Measurements from ENCODE around the gene DUSP3.

DNA sequence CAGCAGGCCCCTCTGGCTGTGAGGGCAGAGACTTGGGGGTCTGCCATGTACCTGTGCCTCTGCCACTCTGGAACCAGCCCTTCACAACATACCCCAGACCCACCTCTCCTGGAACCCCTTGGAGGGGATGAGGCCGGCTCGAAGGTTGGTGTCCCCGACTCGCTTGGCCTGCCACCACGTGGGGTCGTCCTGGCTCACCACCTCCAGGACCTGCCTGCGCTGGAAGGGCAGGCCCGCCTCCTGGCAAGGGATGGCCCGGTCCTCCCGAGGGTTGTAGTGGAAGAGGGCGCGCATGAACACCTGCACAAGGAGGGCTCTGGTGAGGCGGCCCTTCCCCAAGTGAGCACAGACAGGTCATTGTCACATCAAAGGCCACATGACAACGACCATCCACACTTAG lies 42.0 kb upstream of the DUSP3 start:
- no peak for TF ChIP-seq POLR2AphosphoS5 (IDR thresholded peaks at IDR 0.05)
- no peak for TF ChIP-seq POLR2A (IDR thresholded peaks at IDR 0.05)
- TF ChIP-seq, protein P1, sequence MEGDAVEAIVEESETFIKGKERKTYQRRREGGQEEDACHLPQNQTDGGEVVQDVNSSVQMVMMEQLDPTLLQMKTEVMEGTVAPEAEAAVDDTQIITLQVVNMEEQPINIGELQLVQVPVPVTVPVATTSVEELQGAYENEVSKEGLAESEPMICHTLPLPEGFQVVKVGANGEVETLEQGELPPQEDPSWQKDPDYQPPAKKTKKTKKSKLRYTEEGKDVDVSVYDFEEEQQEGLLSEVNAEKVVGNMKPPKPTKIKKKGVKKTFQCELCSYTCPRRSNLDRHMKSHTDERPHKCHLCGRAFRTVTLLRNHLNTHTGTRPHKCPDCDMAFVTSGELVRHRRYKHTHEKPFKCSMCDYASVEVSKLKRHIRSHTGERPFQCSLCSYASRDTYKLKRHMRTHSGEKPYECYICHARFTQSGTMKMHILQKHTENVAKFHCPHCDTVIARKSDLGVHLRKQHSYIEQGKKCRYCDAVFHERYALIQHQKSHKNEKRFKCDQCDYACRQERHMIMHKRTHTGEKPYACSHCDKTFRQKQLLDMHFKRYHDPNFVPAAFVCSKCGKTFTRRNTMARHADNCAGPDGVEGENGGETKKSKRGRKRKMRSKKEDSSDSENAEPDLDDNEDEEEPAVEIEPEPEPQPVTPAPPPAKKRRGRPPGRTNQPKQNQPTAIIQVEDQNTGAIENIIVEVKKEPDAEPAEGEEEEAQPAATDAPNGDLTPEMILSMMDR (IDR thresholded peaks at IDR 0.05) = no peak
